ENCODE results near the gene PPP1R17.

Gene PPP1R17

GRCh38 chr7:31687024-31687748 is at the start of gene PPP1R17:
Gene PPP1R17, plus strand, starts transcription at chr7:31687215. Its CDS starts 5,227 bp downstream, at chr7:31692442.
- DNase-seq = no peak

- no peak for DNase-seq
These were observed 46.6 kb upstream of the PPP1R17 start for GRCh38 chr7:31640381-31640780.

DNA sequence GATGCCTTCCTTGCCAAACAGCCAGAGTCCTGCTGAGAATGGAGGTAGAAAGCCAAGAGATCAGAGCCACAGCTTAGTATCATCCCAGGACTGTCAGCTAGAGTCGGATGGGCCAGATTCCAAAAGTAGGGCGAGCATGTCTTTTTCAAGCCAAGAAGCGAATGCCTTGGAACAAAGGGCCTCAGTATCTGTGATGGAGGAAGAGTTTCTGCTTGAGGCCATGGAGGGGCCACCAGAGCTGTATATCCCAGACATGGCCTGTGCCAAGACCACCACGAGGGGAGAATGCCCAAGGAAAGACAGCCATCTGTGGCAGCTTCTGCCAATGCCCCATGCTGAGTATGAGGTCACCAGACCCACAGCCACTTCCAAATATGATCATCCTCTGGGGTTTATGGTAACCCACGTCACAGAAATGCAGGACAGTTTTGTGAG is 44.3 kb upstream of the PPP1R17 start:
- no peak for DNase-seq

DNA sequence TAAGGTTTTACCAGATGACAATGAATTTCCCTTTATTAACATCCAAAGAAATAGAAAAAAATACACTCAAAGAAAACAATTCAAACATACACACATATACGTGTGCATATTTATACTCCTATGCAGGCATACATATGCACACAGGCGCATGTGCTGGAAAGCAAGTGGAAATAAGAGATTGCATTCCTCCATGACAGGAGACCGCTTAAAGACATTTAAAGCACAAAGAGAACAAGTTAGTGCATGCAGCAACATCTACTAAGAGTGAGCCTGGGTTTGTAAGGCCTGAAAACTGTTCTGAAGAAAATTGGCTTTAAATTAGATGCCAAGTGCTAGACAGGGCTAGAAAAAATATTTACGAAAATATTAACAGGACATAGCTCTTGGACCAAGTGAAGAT is 40.1 kb upstream of the PPP1R17 start:
- DNase-seq = no peak

DNA sequence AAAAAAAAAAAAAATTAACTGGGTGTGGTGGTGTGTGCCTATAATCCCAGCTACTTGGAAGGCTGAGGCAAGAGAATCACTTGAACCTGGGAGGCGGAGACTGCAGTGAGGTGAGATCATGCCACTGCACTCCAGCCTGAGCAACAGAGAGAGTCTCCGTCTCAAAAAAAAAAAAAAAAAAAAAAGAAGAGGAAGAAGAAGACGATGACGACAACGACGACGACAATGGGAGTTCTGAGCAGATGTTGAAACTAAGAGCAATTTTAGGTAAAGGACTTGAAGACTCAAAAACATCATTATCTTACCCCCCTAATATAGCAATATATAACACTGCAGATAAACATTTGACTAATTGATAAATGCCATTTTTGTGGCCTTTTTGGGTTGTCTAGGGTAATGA is 39.5 kb upstream of the PPP1R17 start:
- no peak for DNase-seq

GRCh38 chr7:31648288-31648687 is 38.7 kb upstream of the PPP1R17 start:
- DNase-seq = peak in 1 of 2 experiments; percentile 7

GRCh38 chr7:31648880-31649279 is 38.1 kb upstream of the PPP1R17 start:
- no peak for DNase-seq

DNA sequence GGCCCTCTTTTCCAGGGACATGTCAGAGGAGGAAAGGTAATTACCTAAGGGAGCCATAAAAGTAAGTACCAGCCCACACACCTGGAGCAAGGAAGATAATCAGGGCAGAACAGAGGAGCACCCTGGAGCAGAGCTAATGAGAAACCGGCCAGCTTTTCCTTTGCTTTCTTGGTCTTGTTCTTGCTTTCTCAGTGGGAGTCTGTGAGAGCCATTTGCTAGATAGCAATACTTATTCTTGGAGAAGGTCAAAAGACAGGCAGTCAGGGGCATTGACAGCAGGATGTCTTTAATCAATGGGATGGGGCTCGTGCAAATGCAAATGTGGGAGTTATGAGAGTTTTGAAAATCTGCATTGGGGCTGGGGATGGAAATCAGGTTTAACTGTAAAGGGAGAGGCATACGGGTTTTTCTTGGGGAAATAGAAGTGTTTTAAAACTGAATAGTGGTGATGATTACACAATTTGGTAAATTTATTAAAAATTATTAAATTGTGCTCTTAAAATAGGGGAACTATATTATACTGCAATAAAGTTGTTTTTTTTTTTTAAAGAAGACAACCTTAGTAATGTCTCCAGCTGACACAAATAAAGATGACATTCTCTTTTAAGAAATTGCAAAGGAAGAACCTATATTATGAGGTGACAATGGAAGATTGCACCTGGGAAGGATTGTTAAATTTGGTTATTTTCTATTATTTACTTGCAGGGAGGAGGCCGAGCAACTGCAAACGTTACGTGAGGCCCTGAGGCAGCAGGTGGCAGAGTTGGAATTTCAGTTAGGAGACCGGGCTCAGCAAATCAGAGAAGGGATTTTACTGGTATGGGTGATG is 35.6 kb upstream of the PPP1R17 start:
- DNase-seq = no peak

GRCh38 chr7:31652063-31652326 is 35.0 kb upstream of the PPP1R17 start:
- DNase-seq = no peak

DNA sequence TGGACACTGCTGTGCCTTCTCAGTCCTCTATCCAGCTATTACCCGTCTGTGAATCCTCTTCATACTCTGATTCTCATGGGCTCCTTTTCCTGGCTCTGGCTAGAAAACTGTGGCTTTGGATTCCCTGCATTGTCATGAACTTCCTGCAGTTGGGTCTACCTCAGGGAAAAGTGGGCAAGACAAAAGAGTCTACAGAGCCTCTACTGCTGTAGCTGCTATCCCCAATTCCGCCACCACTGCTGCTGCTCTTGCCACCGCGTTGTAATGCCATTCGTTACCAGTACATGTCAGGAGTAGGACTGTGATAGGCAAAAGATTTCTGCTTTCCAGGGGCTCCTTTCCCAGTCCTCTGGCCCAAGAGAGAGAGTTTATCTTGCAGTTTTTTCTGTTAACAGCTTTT is 23.9 kb upstream of the PPP1R17 start:
- DNase-seq = no peak

DNA sequence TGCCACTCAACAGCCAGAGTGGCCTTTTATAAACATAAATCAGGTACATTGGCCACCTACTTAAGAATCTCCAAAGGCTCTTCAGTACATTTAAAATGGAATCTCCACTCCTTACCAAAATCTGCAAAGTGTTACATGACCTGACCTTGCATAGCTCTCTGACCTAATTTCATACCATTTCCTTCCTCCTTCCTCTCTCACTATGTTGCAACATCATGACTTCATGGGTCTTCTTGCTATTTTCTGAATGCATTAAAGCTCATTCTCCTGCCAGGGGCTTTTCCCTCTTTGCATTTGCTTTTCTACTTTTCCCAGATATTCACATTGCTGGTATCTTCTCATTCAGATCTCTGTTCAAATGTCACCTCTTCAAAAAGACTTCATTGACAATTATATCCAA is 22.1 kb upstream of the PPP1R17 start:
- DNase-seq = peak; percentile 20 to 27

DNA sequence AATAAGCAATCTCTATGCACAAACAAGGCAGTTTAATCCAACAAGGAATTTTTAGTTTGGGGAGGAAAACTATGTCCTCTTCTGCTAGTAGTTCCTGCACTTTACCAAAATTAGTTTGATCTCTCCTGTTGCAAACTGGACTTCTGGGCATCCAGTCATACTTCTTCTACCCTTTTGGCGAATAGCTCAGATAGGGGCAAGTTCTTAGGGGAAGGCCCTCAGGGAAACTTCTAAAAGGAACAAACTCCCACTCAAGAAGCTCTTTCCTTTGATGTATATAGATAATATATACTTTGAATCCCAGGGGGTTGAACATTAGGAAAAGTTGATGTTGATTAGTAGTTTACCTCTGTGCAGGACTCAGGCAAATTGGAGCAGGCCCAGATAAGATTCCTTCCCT is 21.5 kb upstream of the PPP1R17 start:
- DNase-seq = no peak

DNA sequence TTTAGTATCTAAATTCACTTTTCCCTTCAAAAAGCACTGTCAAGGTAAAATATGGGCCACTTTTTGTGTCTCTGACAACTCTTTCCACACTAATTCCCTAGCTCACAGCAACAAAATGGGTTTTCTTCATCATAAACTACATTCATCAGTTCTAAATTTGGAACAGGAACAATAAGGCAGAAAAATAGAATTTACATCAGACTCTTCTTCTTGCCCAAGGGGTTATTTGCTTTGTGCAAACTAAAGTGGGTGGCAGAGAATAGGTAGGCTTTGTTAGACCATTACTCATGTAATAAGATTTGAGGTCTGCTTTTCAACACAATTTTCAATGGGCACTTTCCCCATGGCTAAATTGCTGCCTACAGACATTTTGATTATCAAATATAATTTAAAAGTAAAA is 17.6 kb upstream of the PPP1R17 start:
- DNase-seq = no peak

DNA sequence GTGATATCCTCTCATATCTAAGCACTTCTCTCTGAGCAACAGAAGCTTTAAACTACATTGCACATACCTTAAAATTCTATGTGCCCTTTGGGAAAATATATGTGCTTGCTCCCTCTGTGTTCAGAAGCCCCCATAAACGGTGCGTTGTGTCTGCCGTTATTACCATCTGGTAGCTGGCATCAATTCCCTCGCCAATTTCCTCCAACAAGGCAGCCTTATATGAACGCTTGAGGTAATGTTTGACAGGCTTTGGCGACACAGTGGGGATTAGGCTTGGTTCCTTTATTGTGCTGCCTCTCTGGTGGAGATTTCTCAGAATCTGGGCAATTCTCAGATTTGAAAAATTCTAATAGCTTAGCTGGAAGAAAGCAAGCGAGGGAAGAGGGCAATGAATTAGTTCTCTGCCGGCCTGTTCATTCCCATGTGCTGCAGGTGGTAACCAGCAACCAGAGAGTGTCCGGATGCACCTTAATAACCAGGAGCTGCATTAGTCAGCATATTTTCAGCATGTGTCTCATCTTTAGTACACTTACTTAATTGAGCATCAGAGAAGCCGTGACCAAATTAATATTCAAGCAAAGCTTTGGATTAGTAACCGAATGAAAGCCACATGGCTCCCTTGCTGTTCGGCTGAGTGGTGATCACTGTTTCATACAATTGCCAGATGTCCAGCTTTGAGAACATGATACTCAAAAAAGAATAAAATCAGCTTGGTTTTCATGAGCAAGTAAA is 7.3 kb upstream of the PPP1R17 start:
- DNase-seq = no peak

DNA sequence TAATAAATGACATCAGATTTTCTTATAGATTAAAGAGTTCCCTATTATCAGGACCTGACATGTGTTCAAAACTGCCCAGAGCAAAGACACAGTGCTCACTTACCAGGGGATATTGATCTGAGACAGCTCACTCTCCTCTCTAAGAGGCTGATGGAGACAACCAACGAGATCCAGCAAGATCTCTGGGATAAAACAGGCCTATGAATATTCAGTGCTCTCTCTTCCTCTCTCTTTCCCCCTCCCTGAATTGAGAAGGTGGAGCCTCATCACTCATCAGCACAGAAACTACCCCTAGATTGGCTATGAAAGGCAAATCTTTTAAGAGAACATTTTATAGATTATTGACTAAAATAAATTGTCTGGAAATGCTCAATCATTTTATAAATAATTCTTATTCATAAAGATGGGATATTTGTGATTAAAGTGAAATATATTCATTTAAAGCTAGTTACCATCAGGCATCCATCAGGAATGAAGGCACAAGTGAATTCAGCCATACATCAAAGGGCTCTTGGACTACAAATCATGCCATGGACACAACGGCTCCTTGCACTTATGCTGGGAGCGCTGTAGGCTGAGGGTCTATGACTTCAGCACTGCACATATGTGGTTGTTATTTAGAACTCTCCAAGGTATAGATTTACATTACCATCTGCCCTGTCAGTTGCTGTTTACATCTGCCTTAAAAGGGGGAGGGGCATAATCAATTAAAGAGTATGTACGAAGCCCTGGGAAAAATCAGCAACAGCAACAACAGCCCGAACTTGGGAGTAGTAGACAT is 3.4 kb upstream of the PPP1R17 start:
- DNase-seq = no peak

GRCh38 chr7:31688372-31688771 is 1.4 kb downstream of the PPP1R17 start:
- DNase-seq = no peak

DNA sequence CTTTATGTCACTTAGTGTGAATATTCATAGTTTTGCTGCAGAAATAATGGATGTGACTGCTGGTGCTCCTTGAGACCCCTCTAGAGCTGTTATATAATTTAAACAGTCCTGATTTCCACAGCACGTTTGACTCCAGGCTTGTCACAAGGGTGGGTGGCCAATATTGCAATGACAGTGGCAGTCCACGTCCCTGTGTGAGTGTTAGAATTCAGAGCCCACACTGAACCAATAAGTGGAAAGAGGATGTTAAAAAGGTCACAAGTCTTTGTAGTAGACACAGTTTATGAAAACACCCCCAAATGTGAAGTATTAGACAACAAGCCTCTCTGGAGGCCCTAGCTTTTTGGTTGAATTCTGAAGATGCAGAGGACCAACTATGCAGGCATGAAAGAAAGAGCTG is 2.0 kb downstream of the PPP1R17 start:
- no peak for DNase-seq

- no peak for DNase-seq
These were observed 3.9 kb downstream of the PPP1R17 start for GRCh38 chr7:31690935-31691334.

DNA sequence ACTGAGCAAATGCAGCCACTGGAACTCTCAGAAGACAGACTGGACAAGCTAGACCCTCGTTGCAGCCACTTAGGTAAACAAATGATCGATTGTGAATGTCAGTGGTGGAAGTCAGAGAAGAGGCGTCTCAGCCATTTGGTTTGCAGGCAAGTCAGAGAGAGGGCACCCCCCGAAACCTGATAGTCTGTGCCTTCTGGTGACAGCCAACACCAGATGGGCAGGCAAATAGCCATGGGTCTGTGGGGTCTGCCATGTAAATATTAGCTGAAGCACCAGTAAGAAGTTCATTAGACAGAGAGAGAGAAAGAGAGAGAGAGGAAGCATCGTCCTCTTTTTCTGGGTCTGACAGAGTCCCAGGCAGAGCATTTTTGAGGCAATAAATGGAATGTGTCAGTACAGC is 5.4 kb downstream of the PPP1R17 start:
- no peak for DNase-seq

GRCh38 chr7:31692871-31693270 is 5.9 kb downstream of the PPP1R17 start:
- no peak for DNase-seq

DNA sequence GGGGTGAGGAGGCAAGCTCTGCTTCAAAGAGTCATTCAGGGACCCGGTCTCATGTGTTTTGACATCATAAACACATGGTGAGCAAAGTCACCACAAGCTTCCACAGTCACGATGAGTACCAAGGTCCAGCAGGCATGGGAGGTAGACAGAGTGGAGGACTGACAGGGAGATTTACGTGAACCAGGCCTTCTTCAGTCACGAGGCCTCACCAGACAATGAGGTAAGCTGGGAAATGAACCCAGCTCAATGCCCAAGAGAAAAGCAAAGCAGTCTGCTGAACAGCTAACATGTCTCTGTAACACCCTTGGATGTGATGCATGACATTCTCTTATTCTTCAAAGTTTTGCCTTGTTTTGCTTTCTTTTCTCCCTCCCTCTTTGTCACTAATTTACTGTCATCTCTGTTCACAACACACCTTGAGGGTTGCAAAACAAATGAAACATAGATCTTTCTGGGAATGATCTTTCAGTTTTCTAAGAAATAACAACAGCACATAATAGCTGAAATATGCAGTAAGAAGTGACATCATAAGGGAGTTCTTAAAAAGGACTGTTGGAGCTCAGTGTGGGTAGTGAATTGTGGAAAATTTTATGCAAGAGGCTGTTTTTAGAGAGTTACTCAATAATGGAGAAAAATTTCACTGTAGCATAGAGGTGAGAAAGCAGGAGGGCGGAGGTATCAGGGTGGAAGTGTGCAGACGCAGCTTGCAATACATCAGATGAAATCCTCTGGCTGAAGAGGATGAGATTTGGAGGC is 9.0 kb downstream of the PPP1R17 start:
- no peak for DNase-seq

GRCh38 chr7:31699050-31699449 is 12.0 kb downstream of the PPP1R17 start:
- DNase-seq = peak; percentile 10 to 21

Data from Kasumi-1 (cell line).